HepG2 (cell line): Measurements from ENCODE around the gene ANKHD1. TPM values are rescaled to one million over a fixed set of nuclear protein-coding genes. Genes with fewer than 3 reads are reported as not detected.
A peak's percentile ranks its signal among the peaks of the same experiment; 100 is the strongest.

Experiments used
- AHR ChIP-seq: IDR thresholded peaks from 2 replicates; pipeline ENCODE4 v1.6.1; 2018; ENCODE audit warnings: missing genetic modification reagents, missing compliant biosample characterization
- CEBPB ChIP-seq: IDR thresholded peaks from 2 replicates; pipeline ENCODE4 v1.6.1; 2011; ENCODE audit warnings: low read depth, low read length, improper control_type of control experiment, borderline replicate concordance
- EHMT2 ChIP-seq: fragments of 200-600 bp; sonication (generic); IDR thresholded peaks from 2 replicates; pipeline ENCODE4 v1.7.0; 2017; ENCODE audit warnings: antibody characterized with exemption, low read depth, low read length, borderline replicate concordance
- FLYWCH1 ChIP-seq: sonication (generic); formaldehyde crosslinking; IDR thresholded peaks from 2 replicates; pipeline ENCODE4 v1.8.1; 2023; ENCODE audit warnings: mild to moderate bottlenecking, missing genetic modification reagents
- FOXA3 ChIP-seq: IDR thresholded peaks from 2 replicates; pipeline ENCODE4 v1.6.1; 2016; ENCODE audit warnings: missing genetic modification reagents, missing compliant biosample characterization
- FOXK1 ChIP-seq: sonication (generic); formaldehyde crosslinking; IDR thresholded peaks from 2 replicates; pipeline ENCODE4 v1.4.0; 2020; ENCODE audit warnings: low read depth, missing genetic modification reagents, borderline replicate concordance
- HMG20A ChIP-seq: IDR thresholded peaks from 2 replicates; pipeline ENCODE4 v1.6.1; 2016; ENCODE audit warnings: borderline replicate concordance
- IRX3 ChIP-seq: sonication (generic); formaldehyde crosslinking; IDR thresholded peaks from 2 replicates; pipeline ENCODE4 v1.8.1; 2023; ENCODE audit warnings: mild to moderate bottlenecking, low read depth, missing genetic modification reagents, borderline replicate concordance
- RBM22 ChIP-seq: fragments of 200-400 bp; formaldehyde crosslinking; optimal IDR thresholded peaks from 2 replicates; pipeline ENCODE3; 2017; ENCODE audit warnings: mild to moderate bottlenecking, low read length, moderate library complexity
- REPIN1 ChIP-seq: sonication (generic); formaldehyde crosslinking; IDR thresholded peaks from 2 replicates; pipeline ENCODE4 v1.8.0; 2022; ENCODE audit warnings: missing genetic modification reagents, low read depth, mild to moderate bottlenecking, borderline replicate concordance
- RFX5 ChIP-seq: IDR thresholded peaks from 2 replicates; pipeline ENCODE4 v1.6.1; 2011; ENCODE audit warnings: low read depth, low read length, improper control_type of control experiment
- SNAI1 ChIP-seq: sonication (generic); formaldehyde crosslinking; IDR thresholded peaks from 2 replicates; pipeline ENCODE4 v1.5.0; 2020; ENCODE audit warnings: mild to moderate bottlenecking, missing genetic modification reagents, borderline replicate concordance
- SSRP1 ChIP-seq: IDR thresholded peaks from 2 replicates; pipeline ENCODE4 v1.6.1; 2016; ENCODE audit warnings: control low read depth
- ZNF138 ChIP-seq: sonication (generic); formaldehyde crosslinking; IDR thresholded peaks from 2 replicates; pipeline ENCODE4 v1.5.0; 2020; ENCODE audit warnings: mild to moderate bottlenecking, low read depth, missing genetic modification reagents
- ZNF180 ChIP-seq: sonication (generic); formaldehyde crosslinking; IDR thresholded peaks from 2 replicates; pipeline ENCODE4 v1.4.0; 2020; ENCODE audit warnings: low read depth, missing genetic modification reagents, borderline replicate concordance
- ZNF468 ChIP-seq: sonication (generic); formaldehyde crosslinking; IDR thresholded peaks from 2 replicates; pipeline ENCODE4 v1.8.0; 2022; ENCODE audit warnings: mild to moderate bottlenecking, moderate library complexity, missing genetic modification reagents
- ZNF550 ChIP-seq: sonication (generic); formaldehyde crosslinking; IDR thresholded peaks from 2 replicates; pipeline ENCODE4 v1.4.0; 2020; ENCODE audit warnings: mild to moderate bottlenecking, missing genetic modification reagents, borderline replicate concordance
- ZNF879 ChIP-seq: sonication (generic); formaldehyde crosslinking; IDR thresholded peaks from 2 replicates; pipeline ENCODE4 v1.8.1; 2023; ENCODE audit warnings: missing genetic modification reagents
- polyA plus RNA-seq, 8 experiments: library from polyadenylated mRNA; depleted of rRNA in 3 of 8; stranded (reverse) in 7 of 8; unstranded in 1 of 8; fragments of >200 nt; fragmentation: Illumina TruSeq in 4 of 8; extraction: Trizol in 4 of 8; gene quantifications; 2 replicates each; pipeline versions ENCODE4 v1.2.1 to v1.2.3, GENCODE V29; 2011 to 2016; ENCODE audit warnings: low read depth in 4 of 8, missing spikeins in 1 of 8, mixed read lengths in 1 of 8; ENCODE audit not compliant: insufficient read depth in 1 of 8
- total RNA-seq, 5 experiments: library from RNA; depleted of rRNA; stranded (reverse); fragments of >200 nt; fragmentation: Illumina TruSeq; extraction: Trizol; gene quantifications; 2 replicates each; pipeline ENCODE4 v1.2.3, GENCODE V29; 2016; ENCODE audit warnings: low read depth in 1 of 5
- TF ChIP-seq, protein P1 (sequence below): sonication (generic); IDR thresholded peaks from 2 replicates; pipeline ENCODE4 v1.6.1; 2016; ENCODE audit warnings: low read depth, borderline replicate concordance
- TF ChIP-seq, protein P2 (sequence below): sonication (generic); formaldehyde crosslinking; IDR thresholded peaks from 2 replicates; pipeline ENCODE4 v1.5.0; 2020; ENCODE audit warnings: missing genetic modification reagents
- TF ChIP-seq, protein P3 (sequence below), 2 experiments: fragments of 450-650 bp in 1 of 2; sonication (generic) in 1 of 2; formaldehyde crosslinking in 1 of 2; IDR thresholded peaks; 2 replicates each; pipeline versions ENCODE4 v1.6.1 to v1.8.0; 2016 to 2022; ENCODE audit warnings: antibody characterized with exemption in 1 of 2, mild to moderate bottlenecking in 1 of 2, missing genetic modification reagents in 1 of 2

ANKHD1 gene
- total and polyA plus RNA-seq, 2 of the 13 experiments (the other 11 are each of a cell fraction or from before 2014, with no cell fraction given), result 69.9 to 82.0 TPM

DNA sequence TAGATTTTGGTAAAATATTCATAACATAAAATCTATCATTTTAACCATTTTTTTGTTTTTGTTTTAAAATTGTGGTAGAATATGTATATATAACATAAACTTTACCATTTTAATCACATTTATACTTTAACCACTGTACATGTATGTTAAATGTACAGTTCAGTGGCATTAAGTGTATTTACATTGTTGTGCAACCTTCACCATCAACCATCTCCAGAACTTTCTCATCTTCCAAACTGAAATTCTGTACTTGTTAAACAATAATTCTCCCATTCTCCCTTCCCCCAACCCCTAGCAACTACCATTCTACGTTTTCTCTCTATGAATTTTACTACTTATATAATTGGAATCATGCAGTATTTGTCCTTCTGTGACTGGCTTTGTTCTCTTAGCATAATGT is 11.6 kb downstream of the ANKHD1 start (continued):
- no peak for TF ChIP-seq RFX5
- TF ChIP-seq, protein P1, sequence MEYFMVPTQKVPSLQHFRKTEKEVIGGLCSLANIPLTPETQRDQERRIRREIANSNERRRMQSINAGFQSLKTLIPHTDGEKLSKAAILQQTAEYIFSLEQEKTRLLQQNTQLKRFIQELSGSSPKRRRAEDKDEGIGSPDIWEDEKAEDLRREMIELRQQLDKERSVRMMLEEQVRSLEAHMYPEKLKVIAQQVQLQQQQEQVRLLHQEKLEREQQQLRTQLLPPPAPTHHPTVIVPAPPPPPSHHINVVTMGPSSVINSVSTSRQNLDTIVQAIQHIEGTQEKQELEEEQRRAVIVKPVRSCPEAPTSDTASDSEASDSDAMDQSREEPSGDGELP, result no peak
- TF ChIP-seq FLYWCH1, result no peak
- no peak for TF ChIP-seq FOXK1 (CRISPR knock-in tag)
- TF ChIP-seq SSRP1 (CRISPR knock-in tag), result no peak
- TF ChIP-seq REPIN1 (CRISPR knock-in tag), result no peak
- TF ChIP-seq FOXA3 (CRISPR knock-in tag), result peak; percentile 60; the same call in 1 of the 2 replicates
- no peak for TF ChIP-seq ZNF138
- no peak for TF ChIP-seq ZNF550
- no peak for TF ChIP-seq EHMT2
- no peak for TF ChIP-seq SNAI1 (CRISPR knock-in tag)
- no peak for TF ChIP-seq HMG20A (CRISPR knock-in tag)
- no peak for TF ChIP-seq AHR (CRISPR knock-in tag)
- no peak for TF ChIP-seq IRX3 (CRISPR knock-in tag)
- TF ChIP-seq ZNF468 (CRISPR knock-in tag), result no peak
- TF ChIP-seq ZNF180 (CRISPR knock-in tag), result no peak
- TF ChIP-seq, protein P2, sequence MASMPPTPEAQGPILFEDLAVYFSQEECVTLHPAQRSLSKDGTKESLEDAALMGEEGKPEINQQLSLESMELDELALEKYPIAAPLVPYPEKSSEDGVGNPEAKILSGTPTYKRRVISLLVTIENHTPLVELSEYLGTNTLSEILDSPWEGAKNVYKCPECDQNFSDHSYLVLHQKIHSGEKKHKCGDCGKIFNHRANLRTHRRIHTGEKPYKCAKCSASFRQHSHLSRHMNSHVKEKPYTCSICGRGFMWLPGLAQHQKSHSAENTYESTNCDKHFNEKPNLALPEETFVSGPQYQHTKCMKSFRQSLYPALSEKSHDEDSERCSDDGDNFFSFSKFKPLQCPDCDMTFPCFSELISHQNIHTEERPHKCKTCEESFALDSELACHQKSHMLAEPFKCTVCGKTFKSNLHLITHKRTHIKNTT, result no peak
- no peak for TF ChIP-seq ZNF879 (CRISPR knock-in tag)
- no peak for TF ChIP-seq RBM22
- TF ChIP-seq CEBPB, result peak; percentile 69; the same call in 1 of the 2 replicates
- TF ChIP-seq, protein P3, sequence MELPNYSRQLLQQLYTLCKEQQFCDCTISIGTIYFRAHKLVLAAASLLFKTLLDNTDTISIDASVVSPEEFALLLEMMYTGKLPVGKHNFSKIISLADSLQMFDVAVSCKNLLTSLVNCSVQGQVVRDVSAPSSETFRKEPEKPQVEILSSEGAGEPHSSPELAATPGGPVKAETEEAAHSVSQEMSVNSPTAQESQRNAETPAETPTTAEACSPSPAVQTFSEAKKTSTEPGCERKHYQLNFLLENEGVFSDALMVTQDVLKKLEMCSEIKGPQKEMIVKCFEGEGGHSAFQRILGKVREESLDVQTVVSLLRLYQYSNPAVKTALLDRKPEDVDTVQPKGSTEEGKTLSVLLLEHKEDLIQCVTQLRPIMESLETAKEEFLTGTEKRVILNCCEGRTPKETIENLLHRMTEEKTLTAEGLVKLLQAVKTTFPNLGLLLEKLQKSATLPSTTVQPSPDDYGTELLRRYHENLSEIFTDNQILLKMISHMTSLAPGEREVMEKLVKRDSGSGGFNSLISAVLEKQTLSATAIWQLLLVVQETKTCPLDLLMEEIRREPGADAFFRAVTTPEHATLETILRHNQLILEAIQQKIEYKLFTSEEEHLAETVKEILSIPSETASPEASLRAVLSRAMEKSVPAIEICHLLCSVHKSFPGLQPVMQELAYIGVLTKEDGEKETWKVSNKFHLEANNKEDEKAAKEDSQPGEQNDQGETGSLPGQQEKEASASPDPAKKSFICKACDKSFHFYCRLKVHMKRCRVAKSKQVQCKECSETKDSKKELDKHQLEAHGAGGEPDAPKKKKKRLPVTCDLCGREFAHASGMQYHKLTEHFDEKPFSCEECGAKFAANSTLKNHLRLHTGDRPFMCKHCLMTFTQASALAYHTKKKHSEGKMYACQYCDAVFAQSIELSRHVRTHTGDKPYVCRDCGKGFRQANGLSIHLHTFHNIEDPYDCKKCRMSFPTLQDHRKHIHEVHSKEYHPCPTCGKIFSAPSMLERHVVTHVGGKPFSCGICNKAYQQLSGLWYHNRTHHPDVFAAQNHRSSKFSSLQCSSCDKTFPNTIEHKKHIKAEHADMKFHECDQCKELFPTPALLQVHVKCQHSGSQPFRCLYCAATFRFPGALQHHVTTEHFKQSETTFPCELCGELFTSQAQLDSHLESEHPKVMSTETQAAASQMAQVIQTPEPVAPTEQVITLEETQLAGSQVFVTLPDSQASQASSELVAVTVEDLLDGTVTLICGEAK (IDR thresholded peaks at IDR 0.05), result no peak
- TF ChIP-seq, protein P3 (CRISPR knock-in tag; IDR thresholded peaks at IDR 0.05), result no peak
